ENCODE results near the gene SLAMF7. TPM values are rescaled to one million over a fixed set of nuclear protein-coding genes. Genes with fewer than 3 reads are reported as not detected.
A peak's percentile ranks its signal among the peaks of the same experiment; 100 is the strongest.

SLAMF7 gene
- total RNA-seq, 1 donor from 2014 or later, result 9.2 TPM

DNA sequence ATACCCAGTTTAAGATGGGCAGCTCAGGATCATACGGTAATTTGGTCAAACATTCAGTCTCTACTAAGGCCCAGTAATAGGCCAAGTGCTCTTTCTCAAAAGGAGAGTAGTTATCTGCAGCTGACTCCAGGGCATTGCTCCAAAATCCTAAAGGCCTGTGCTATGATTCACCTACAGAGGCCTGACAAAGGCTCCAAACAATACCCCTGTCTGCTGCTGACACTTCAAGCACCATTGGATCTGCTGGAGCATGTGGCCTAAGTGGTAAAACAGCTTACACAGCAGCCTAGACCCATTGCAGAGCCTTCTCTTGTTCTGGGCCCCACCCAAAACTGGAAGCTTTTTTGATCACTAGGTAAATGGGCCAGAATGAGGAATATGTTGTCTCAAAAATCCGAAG lies 22.8 kb downstream of the SLAMF7 start:
- no peaks in the 10 kb centered on the region for H3K9me3 ChIP-seq
- intact Hi-C loops (cut with DNase I), result no loop called here
- no peaks in the 10 kb centered on the region for H3K4me1 ChIP-seq
- ATAC-seq, result no peak
- DNase-seq, result no peak
- no peak overlapping the region for H3K4me3 ChIP-seq
- H3K36me3 ChIP-seq, result no peaks in the 10 kb centered on the region
- H3K27me3 ChIP-seq, result no peaks in the 10 kb centered on the region
- no peak overlapping the region for H3K27ac ChIP-seq
- TF ChIP-seq, protein P1, sequence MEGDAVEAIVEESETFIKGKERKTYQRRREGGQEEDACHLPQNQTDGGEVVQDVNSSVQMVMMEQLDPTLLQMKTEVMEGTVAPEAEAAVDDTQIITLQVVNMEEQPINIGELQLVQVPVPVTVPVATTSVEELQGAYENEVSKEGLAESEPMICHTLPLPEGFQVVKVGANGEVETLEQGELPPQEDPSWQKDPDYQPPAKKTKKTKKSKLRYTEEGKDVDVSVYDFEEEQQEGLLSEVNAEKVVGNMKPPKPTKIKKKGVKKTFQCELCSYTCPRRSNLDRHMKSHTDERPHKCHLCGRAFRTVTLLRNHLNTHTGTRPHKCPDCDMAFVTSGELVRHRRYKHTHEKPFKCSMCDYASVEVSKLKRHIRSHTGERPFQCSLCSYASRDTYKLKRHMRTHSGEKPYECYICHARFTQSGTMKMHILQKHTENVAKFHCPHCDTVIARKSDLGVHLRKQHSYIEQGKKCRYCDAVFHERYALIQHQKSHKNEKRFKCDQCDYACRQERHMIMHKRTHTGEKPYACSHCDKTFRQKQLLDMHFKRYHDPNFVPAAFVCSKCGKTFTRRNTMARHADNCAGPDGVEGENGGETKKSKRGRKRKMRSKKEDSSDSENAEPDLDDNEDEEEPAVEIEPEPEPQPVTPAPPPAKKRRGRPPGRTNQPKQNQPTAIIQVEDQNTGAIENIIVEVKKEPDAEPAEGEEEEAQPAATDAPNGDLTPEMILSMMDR (IDR thresholded peaks at IDR 0.05), result no peak

DNA sequence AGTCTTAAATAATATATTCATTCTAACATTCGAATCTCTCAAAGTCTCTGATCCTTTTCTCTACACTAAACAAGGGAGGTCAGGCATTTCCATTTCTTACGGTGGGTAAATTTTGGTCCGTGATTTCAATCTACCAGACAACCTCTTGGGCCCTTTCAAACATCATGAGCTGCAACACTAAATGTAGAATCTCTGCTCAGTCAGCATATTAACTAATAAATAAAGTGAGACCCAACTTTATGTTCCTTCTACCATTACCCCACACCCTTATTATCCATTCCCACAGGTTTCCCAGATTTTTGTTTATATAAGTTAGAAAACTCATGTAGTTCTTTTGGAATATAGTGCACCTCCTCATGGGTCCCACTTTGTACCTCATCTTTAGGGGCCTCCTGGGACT lies 24.9 kb downstream of the SLAMF7 start:
- TF ChIP-seq, protein P1 (IDR thresholded peaks at IDR 0.05), result no peak

DNA sequence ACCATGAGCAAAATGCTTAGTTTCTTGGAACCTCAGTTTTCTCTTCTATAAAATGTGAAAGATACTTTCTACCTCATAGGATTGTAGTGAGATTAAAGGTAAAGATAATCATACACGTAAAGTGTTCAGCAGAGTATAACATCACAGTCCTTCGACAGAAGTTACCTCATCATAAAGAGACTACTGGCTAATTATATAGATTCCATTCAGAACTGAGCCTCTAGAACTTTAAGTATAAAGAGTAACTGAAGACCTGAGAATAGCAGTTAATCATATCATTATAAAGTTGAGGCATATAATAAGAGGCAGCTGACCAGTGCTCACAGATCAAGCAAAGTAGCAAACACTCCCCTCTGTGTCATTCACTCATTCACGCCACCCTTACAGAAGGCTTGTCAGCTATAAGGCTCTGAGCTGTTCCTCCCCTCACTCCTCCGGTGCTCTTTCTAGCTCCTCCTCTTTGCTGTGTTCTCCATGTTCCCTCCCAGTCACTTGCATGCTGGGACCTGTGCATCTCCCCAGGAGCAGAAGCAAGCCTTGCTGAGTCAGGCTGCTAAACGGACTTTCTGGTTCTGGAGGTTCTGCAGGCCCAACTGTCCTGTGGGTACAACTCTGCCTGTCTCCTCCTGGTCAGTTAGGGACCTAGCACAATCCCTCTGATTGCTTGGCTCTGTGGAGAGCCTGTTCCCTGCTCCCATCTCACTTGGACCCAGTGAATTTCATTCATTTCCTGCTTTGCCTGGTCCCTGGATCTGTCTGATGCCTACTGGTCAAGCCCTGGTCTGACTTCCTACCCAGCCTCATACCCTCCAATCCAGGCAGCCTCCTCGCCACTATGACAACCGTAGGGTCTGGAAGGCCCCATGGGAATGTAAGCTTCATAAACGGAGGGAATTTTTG lies 28.6 kb downstream of the SLAMF7 start:
- DNase-seq (no peak), ATAC-seq (peak; percentile 16)
- H3K4me1 ChIP-seq, result peaks cover 5% of the 10 kb centered on the region
- intact Hi-C loops (cut with DNase I), result no loop called here
- no peaks in the 10 kb centered on the region for H3K36me3 ChIP-seq
- no peaks in the 10 kb centered on the region for H3K27me3 ChIP-seq
- H3K4me3 ChIP-seq, result no peak overlapping the region
- H3K27ac ChIP-seq, result peak overlapping the region; percentile 9
- no peaks in the 10 kb centered on the region for H3K9me3 ChIP-seq
- TF ChIP-seq, protein P1 (IDR thresholded peaks at IDR 0.05), result no peak

More for the DNA sequence above, 24.9 kb downstream of the SLAMF7 start:
- no peak for DNase-seq
- intact Hi-C loops (cut with DNase I), result no loop called here
- Histone ChIP-seq H3K9me3 (no peaks in the 10 kb centered on the region), H3K36me3 (no peaks in the 10 kb centered on the region), H3K27me3 (no peaks in the 10 kb centered on the region), H3K27ac (no peak overlapping the region), H3K4me1 (peaks cover 5% of the 10 kb centered on the region), H3K4me3 (no peak overlapping the region)
- no peak for ATAC-seq

DNA sequence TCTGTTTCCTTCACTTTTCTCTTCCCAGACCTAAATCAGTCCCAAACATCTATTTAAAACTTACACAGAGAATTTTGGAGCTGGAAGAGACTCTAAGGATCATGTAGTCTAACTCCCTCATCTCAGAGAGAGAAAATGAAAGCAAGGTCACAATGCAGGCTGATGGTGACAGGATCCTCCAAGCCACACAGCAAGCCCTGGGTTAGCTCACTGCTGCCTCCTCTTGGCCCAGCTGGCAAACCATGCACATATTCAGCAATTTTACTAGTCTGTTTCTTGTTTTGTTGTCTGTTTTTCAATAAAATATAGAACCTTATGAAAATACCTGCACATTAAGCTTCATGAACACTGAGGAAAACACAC lies 29.2 kb downstream of the SLAMF7 start:
- no peaks in the 10 kb centered on the region for H3K36me3 ChIP-seq
- peak overlapping the region; percentile 9 for H3K27ac ChIP-seq
- H3K9me3 ChIP-seq, result no peaks in the 10 kb centered on the region
- TF ChIP-seq, protein P1 (IDR thresholded peaks at IDR 0.05), result peak; percentile 55
- H3K4me1 ChIP-seq, result peaks cover 5% of the 10 kb centered on the region
- DNase-seq (peak; percentile 73), ATAC-seq (peak; percentile 94)
- intact Hi-C loops (cut with DNase I), result no loop called here
- no peak overlapping the region for H3K4me3 ChIP-seq
- H3K27me3 ChIP-seq, result no peaks in the 10 kb centered on the region

DNA sequence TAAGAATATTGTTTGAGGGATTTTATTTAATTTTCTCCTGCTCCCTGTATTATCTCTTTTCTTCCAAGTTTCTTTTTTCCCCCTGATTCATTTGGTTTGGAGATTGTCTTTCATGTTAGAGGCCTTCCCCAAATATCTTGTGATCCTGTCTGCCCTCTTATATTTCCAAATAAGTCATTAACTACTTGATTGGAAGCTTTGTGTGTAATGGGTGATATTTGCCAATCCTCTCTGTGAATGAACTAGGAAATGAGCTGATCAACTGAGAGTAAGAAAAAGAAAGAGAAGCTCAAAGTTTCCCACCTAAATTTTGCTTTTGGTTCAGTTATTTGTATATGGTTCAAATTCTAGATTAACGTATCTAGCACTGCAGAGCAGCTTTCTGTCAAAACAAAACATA lies 33.3 kb downstream of the SLAMF7 start:
- Histone ChIP-seq H3K36me3 (no peaks in the 10 kb centered on the region), H3K4me3 (no peak overlapping the region), H3K27ac (no peak overlapping the region), H3K9me3 (no peaks in the 10 kb centered on the region), H3K4me1 (peaks cover 5% of the 10 kb centered on the region), H3K27me3 (no peaks in the 10 kb centered on the region)
- ATAC-seq, result no peak
- TF ChIP-seq, protein P1 (IDR thresholded peaks at IDR 0.05), result no peak
- no peak for DNase-seq
- intact Hi-C loops (cut with DNase I), result no loop called here
